Skeletal muscle satellite cell (primary cell): ENCODE measurements around the gene C6orf141.

Source experiments
- H3K27me3 ChIP-seq: 2 replicates; pipeline ENCODE4 v1.7.0; 2013; ENCODE audit warnings: low read length; ENCODE audit not compliant: control insufficient read depth, insufficient read depth
- H3K36me3 ChIP-seq: 2 replicates; pipeline ENCODE4 v1.7.0; 2013; ENCODE audit warnings: mild to moderate bottlenecking, control low read depth, low read length; ENCODE audit not compliant: insufficient read depth
- H3K4me1 ChIP-seq: 2 replicates; pipeline ENCODE4 v1.7.0; 2013; ENCODE audit warnings: low read length; ENCODE audit not compliant: control insufficient read depth, insufficient read depth
- H3K4me2 ChIP-seq: 2 replicates; pipeline ENCODE4 v1.7.0; 2013; ENCODE audit warnings: mild to moderate bottlenecking, low read length
- H3K4me3 ChIP-seq: 2 replicates; pipeline ENCODE4 v1.7.0; 2013; ENCODE audit warnings: low read length
- H3K9ac ChIP-seq: 2 replicates; pipeline ENCODE4 v1.7.0; 2013; ENCODE audit warnings: mild to moderate bottlenecking, low read depth, low read length, moderate library complexity
- H3K9me3 ChIP-seq: replicated peaks from 2 replicates; pipeline ENCODE4 v1.7.0; 2013; ENCODE audit warnings: mild to moderate bottlenecking, control low read depth, low read length

Gene C6orf141

DNA sequence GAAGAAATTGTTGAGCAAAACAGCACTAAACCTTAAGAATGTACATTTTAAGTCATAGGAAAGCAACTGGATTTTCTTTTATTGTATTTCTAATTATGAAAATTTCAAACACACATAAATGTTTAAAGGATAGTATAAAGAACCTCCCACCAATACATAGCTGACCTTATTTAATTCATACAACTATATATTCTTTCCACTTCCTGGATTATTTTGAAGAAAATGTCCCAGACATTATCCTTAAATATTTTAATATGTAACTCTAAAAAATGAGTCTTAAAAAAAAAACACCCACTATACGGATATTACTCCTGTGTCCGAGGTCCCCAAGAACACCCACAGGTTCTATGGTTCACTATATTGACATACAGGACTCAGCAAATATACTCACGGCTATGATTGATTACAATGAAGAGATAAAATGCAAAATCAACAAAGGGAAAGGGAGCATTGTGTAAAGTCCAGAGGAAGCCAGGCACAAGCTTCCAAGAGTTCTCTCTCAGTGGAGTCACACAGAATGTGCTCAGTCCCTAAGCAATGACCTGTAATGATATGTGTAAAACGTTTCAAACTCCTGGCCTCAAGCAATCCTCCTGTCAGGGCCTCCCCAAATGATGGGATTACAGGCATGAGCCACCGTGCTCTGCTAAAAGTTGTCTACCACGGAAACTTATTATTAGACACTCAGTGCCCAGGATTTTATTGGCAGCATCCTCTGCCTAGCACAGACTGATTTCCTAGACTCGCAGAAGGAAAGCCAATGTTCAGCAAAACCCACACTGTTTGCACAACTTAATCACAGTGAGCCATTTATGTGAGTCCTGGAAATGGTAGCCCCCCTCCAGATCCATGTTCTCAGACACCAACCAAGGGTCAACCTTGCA, 27.5 kb upstream of the C6orf141 start:
- no peaks in the 10 kb centered on the region for H3K4me1 ChIP-seq
- H3K4me3 ChIP-seq = no peak overlapping the region
- H3K4me2 ChIP-seq = no peak overlapping the region
- H3K9me3 ChIP-seq = no peaks in the 10 kb centered on the region
- H3K9ac ChIP-seq = no peak overlapping the region
- peaks cover 8% of the 10 kb centered on the region for H3K27me3 ChIP-seq
- H3K36me3 ChIP-seq = no peaks in the 10 kb centered on the region

DNA sequence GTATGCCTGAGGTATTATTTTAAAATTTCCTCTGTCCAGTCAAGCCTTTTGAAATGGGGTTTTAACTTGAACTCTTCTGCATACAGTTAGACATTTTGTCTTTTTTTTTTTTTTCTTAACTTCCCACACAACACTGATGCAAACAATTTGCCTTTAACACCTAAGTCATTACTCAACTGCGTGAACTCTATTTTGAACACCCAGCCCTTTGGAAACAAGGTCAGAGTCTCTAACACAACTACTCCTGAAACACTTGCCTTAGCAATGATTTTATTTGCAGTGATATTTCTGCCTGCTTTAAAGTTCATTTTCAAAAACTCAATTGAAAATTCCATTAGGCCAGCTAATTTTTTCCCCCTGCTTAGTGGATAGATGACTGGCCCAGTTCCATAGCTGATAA, 26.6 kb upstream of the C6orf141 start:
- Histone ChIP-seq H3K36me3 (no peaks in the 10 kb centered on the region), H3K9ac (no peak overlapping the region), H3K27me3 (peaks cover 8% of the 10 kb centered on the region), H3K4me2 (no peak overlapping the region), H3K4me3 (no peak overlapping the region), H3K4me1 (no peaks in the 10 kb centered on the region), H3K9me3 (no peaks in the 10 kb centered on the region)

GRCh38 chr6:49524541-49524940, 25.9 kb upstream of the C6orf141 start:
- H3K4me1 ChIP-seq = no peaks in the 10 kb centered on the region
- peaks cover 8% of the 10 kb centered on the region for H3K27me3 ChIP-seq
- H3K9me3 ChIP-seq = no peaks in the 10 kb centered on the region
- H3K9ac ChIP-seq = no peak overlapping the region
- no peak overlapping the region for H3K4me2 ChIP-seq
- H3K4me3 ChIP-seq = no peak overlapping the region
- H3K36me3 ChIP-seq = no peaks in the 10 kb centered on the region

DNA sequence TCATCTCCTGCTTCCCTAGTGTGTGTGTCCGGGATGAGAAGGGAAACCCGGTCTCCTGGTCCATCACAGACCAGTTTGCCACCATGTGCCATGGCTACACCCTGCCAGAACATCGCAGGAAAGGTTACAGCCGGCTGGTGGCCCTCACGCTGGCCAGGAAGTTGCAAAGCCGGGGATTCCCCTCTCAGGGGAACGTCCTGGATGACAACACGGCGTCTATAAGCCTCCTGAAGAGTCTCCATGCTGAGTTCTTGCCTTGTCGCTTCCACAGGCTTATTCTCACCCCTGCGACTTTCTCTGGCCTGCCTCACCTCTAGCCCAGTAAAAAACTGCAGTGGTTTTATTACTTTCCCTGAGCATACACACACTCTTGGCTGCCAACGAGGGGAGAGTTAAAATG, 23.9 kb upstream of the C6orf141 start:
- Histone ChIP-seq H3K9me3 (no peaks in the 10 kb centered on the region), H3K27me3 (peaks cover 14% of the 10 kb centered on the region), H3K4me3 (no peak overlapping the region), H3K4me1 (no peaks in the 10 kb centered on the region), H3K36me3 (no peaks in the 10 kb centered on the region), H3K9ac (no peak overlapping the region), H3K4me2 (no peak overlapping the region)

- H3K4me3 ChIP-seq = no peak overlapping the region
- H3K9me3 ChIP-seq = no peaks in the 10 kb centered on the region
- peaks cover 14% of the 10 kb centered on the region for H3K27me3 ChIP-seq
- H3K4me1 ChIP-seq = no peaks in the 10 kb centered on the region
- no peak overlapping the region for H3K4me2 ChIP-seq
- H3K36me3 ChIP-seq = no peaks in the 10 kb centered on the region
- H3K9ac ChIP-seq = no peak overlapping the region
Observed at GRCh38 chr6:49527320-49527719, 23.1 kb upstream of the C6orf141 start.

DNA sequence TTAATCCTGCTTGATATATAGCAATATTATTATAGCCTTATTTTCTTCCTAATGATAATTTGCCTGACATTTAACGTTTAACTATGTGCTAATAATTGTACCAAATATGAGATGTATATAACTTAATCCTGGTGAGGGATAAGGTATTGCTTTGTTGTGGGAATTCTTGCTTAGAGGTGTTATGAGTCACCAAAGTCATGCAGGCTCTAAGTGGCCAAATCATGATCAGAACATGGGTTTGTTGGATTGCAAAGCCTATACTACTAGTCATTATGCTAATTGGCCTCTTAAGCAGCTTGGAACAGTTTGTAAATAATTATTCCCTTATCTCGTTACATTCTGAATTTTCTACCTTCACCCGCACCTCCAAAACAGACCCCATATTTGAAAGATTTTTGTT, 21.9 kb upstream of the C6orf141 start:
- Histone ChIP-seq H3K9ac (no peak overlapping the region), H3K27me3 (peaks cover 14% of the 10 kb centered on the region), H3K4me1 (no peaks in the 10 kb centered on the region), H3K9me3 (no peaks in the 10 kb centered on the region), H3K4me3 (no peak overlapping the region), H3K4me2 (no peak overlapping the region), H3K36me3 (no peaks in the 10 kb centered on the region)

DNA sequence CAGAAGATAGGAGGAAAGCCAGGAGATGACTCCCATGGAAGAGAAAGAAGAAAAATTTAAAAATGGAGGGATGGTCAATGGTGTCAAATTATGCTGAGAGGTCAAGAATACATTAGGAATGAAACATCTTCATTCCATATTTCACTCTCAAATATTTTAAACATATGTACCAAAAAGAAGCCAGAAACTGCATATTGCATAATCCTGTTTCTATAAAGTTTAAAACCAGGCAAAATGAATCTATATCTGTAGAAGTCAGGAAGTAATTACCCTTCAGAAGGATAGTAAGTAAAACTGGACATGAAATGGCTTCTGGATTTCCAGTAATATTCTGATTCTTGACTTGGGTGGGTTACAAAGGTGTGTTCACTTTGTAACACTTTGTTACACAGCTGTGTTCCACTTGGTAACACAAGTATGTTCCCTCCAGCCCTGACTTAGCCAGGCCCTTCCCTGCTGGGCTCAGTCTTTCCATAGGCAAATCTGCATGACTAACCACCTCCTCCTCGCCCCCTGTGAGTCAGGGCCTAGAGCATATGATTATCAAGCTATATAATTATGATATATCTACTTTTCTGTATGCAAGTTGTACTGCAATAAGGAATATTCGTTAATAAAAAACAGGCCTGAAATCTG, 20.2 kb upstream of the C6orf141 start:
- Histone ChIP-seq H3K4me1 (no peaks in the 10 kb centered on the region), H3K9ac (no peak overlapping the region), H3K4me3 (no peak overlapping the region), H3K36me3 (no peaks in the 10 kb centered on the region), H3K4me2 (no peak overlapping the region), H3K27me3 (peaks cover 14% of the 10 kb centered on the region), H3K9me3 (no peaks in the 10 kb centered on the region)

GRCh38 chr6:49531774-49532569, 18.5 kb upstream of the C6orf141 start:
- Histone ChIP-seq H3K4me1 (no peaks in the 10 kb centered on the region), H3K36me3 (no peaks in the 10 kb centered on the region), H3K4me2 (peak overlapping the region; percentile 72), H3K4me3 (peak overlapping the region; percentile 47), H3K9ac (peak overlapping the region; percentile 67), H3K27me3 (peaks cover 7% of the 10 kb centered on the region), H3K9me3 (no peaks in the 10 kb centered on the region)

DNA sequence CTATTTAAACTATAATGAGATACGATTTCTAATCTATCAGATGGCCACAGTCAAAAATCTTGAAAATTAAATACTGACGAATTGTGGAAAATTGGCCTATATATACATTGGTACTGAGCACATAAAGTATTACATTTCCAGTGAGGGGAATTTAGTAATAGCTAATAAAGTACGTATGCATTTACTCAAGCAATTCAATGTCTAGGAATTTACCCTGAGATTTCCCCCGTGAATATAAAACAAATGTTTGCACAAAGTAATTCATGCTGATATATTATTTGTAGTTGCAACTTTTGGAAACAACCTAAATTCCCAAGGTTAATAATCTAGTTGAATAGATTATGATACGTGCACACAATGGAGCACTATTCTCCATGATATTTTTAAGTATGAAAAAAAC, 14.7 kb upstream of the C6orf141 start:
- no peaks in the 10 kb centered on the region for H3K36me3 ChIP-seq
- H3K4me3 ChIP-seq = no peak overlapping the region
- no peak overlapping the region for H3K4me2 ChIP-seq
- H3K4me1 ChIP-seq = no peaks in the 10 kb centered on the region
- no peaks in the 10 kb centered on the region for H3K27me3 ChIP-seq
- no peak overlapping the region for H3K9ac ChIP-seq
- no peaks in the 10 kb centered on the region for H3K9me3 ChIP-seq

DNA sequence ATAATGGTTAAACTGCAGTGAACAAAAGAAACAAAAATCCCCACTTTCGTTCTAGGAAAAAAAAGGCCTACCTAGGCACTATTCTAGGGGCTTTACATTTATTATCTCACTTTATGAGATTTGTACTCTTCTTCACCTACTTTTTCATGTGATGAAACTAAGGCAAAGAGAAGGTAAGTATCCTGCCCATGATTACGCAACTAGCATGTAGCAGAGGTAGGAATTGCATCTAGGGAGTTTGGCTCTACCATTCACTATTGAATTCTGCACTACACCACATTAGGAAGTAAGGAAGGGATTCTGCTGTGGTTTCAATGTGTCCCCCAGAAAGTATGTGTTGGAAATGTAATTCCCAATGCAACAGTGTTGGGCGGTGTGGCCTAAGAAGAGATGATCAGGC, 11.4 kb upstream of the C6orf141 start:
- H3K9me3 ChIP-seq = no peaks in the 10 kb centered on the region
- no peak overlapping the region for H3K4me2 ChIP-seq
- no peaks in the 10 kb centered on the region for H3K27me3 ChIP-seq
- H3K36me3 ChIP-seq = no peaks in the 10 kb centered on the region
- no peak overlapping the region for H3K9ac ChIP-seq
- peaks cover 10% of the 10 kb centered on the region for H3K4me1 ChIP-seq
- no peak overlapping the region for H3K4me3 ChIP-seq

GRCh38 chr6:49540614-49541013, 9.9 kb upstream of the C6orf141 start:
- no peak overlapping the region for H3K9ac ChIP-seq
- H3K36me3 ChIP-seq = no peaks in the 10 kb centered on the region
- H3K9me3 ChIP-seq = no peaks in the 10 kb centered on the region
- no peaks in the 10 kb centered on the region for H3K27me3 ChIP-seq
- H3K4me1 ChIP-seq = peaks cover 10% of the 10 kb centered on the region
- no peak overlapping the region for H3K4me2 ChIP-seq
- H3K4me3 ChIP-seq = no peak overlapping the region
